Measurements from ENCODE around the gene BCL2L2. TPM values are rescaled to one million over a fixed set of nuclear protein-coding genes. Genes with fewer than 3 reads are reported as not detected.

Gene BCL2L2
- total RNA-seq, 1 experiment from 2014 or later: 18.2 TPM

GRCh38 chr14:23361320-23361719 is 54.7 kb downstream of the BCL2L2 start:
- no peaks in the 10 kb centered on the region for H3K9me3 Mint-ChIP-seq
- ATAC-seq: no peak
- H3K4me1 Mint-ChIP-seq: peaks cover 22% of the 10 kb centered on the region
- CTCF ChIA-PET: interaction anchor here (0.8 to 9.1 kb wide), 16 partner anchors 8 to 266 kb away, joined by 3 to 95 read pairs (median 10); partner anchors contain the start of genes ACIN1, C14orf119, CMTM5 and PABPN1
- no peak overlapping the region for H3K4me3 Mint-ChIP-seq
- H3K27me3 Mint-ChIP-seq (ENCODE audit: low read depth): peaks cover 6% of the 10 kb centered on the region
- TF ChIP-seq USF2 (CRISPR knock-in tag; IDR thresholded peaks at IDR 0.05): no peak
- TF ChIP-seq NR1H2 (CRISPR knock-in tag; IDR thresholded peaks at IDR 0.05): no peak
- no peak for TF ChIP-seq ZNF121 (CRISPR knock-in tag; IDR thresholded peaks at IDR 0.05)
- no peak for TF ChIP-seq RELA (CRISPR knock-in tag; IDR thresholded peaks at IDR 0.05; ENCODE audit: borderline replicate concordance)
- TF ChIP-seq EMX1 (CRISPR knock-in tag; IDR thresholded peaks at IDR 0.05): no peak
- TF ChIP-seq, protein P1, sequence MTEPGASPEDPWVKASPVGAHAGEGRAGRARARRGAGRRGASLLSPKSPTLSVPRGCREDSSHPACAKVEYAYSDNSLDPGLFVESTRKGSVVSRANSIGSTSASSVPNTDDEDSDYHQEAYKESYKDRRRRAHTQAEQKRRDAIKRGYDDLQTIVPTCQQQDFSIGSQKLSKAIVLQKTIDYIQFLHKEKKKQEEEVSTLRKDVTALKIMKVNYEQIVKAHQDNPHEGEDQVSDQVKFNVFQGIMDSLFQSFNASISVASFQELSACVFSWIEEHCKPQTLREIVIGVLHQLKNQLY (CRISPR knock-in tag; IDR thresholded peaks at IDR 0.05): no peak
- no peak for TF ChIP-seq TEAD1 (CRISPR knock-in tag; IDR thresholded peaks at IDR 0.05)
- no peak for TF ChIP-seq ELF4 (CRISPR knock-in tag; IDR thresholded peaks at IDR 0.05; ENCODE audit: low read depth)
- TF ChIP-seq, protein P2, sequence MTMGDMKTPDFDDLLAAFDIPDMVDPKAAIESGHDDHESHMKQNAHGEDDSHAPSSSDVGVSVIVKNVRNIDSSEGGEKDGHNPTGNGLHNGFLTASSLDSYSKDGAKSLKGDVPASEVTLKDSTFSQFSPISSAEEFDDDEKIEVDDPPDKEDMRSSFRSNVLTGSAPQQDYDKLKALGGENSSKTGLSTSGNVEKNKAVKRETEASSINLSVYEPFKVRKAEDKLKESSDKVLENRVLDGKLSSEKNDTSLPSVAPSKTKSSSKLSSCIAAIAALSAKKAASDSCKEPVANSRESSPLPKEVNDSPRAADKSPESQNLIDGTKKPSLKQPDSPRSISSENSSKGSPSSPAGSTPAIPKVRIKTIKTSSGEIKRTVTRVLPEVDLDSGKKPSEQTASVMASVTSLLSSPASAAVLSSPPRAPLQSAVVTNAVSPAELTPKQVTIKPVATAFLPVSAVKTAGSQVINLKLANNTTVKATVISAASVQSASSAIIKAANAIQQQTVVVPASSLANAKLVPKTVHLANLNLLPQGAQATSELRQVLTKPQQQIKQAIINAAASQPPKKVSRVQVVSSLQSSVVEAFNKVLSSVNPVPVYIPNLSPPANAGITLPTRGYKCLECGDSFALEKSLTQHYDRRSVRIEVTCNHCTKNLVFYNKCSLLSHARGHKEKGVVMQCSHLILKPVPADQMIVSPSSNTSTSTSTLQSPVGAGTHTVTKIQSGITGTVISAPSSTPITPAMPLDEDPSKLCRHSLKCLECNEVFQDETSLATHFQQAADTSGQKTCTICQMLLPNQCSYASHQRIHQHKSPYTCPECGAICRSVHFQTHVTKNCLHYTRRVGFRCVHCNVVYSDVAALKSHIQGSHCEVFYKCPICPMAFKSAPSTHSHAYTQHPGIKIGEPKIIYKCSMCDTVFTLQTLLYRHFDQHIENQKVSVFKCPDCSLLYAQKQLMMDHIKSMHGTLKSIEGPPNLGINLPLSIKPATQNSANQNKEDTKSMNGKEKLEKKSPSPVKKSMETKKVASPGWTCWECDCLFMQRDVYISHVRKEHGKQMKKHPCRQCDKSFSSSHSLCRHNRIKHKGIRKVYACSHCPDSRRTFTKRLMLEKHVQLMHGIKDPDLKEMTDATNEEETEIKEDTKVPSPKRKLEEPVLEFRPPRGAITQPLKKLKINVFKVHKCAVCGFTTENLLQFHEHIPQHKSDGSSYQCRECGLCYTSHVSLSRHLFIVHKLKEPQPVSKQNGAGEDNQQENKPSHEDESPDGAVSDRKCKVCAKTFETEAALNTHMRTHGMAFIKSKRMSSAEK (CRISPR knock-in tag; IDR thresholded peaks at IDR 0.05; ENCODE audit: borderline replicate concordance): no peak
- TF ChIP-seq GRHL2 (CRISPR knock-in tag; IDR thresholded peaks at IDR 0.05; ENCODE audit: insufficient replicate concordance, severe bottlenecking): no peak
- no peak for TF ChIP-seq AR (CRISPR knock-in tag; IDR thresholded peaks at IDR 0.05)
- TF ChIP-seq GTF2I (CRISPR knock-in tag; conservative IDR thresholded peaks at IDR 0.05): no peak
- no peak for TF ChIP-seq MYBL2 (CRISPR knock-in tag; IDR thresholded peaks at IDR 0.05)
- no peak for TF ChIP-seq ZMAT4 (CRISPR knock-in tag; IDR thresholded peaks at IDR 0.05)
- no peak for TF ChIP-seq NFYB (CRISPR knock-in tag; conservative IDR thresholded peaks at IDR 0.05; ENCODE audit: low read depth)
- TF ChIP-seq ZNF423 (CRISPR knock-in tag; IDR thresholded peaks at IDR 0.05): no peak
- TF ChIP-seq SP1 (CRISPR knock-in tag; conservative IDR thresholded peaks at IDR 0.05): no peak
- TF ChIP-seq ESRRA (CRISPR knock-in tag; IDR thresholded peaks at IDR 0.05; ENCODE audit: borderline replicate concordance): no peak
- TF ChIP-seq ZNF138 (CRISPR knock-in tag; conservative IDR thresholded peaks at IDR 0.05): no peak
- TF ChIP-seq PRDM15 (CRISPR knock-in tag; IDR thresholded peaks at IDR 0.05): no peak
- peaks cover 14% of the 10 kb centered on the region for H3K36me3 Mint-ChIP-seq
- DNase-seq (ENCODE audit: low spot score): no peak
- POLR2A ChIA-PET: interaction anchor here (0.9 kb wide), 1 partner anchor 19 kb away, joined by 4 read pairs; no protein-coding TSS in a partner anchor
- H3K27ac Mint-ChIP-seq: no peak overlapping the region

All from WTC11 (cell line).